ENCODE measurements around the gene MSGN1.
"Not testable (repeated sequence)": the region's sequence is repeated elsewhere in the genome, so short reads cannot be mapped to it uniquely, and the experiment has no call there.

GRCh38 chr2:17823646-17824045 is 7.4 kb downstream of the MSGN1 start:
- TF ChIP-seq CTCF (IDR thresholded peaks at IDR 0.05); POLR2A (IDR thresholded peaks at IDR 0.05); POLR2AphosphoS5 (IDR thresholded peaks at IDR 0.05; ENCODE audit: insufficient read depth in 1 of 2, low read depth in 1 of 2): not testable (repeated sequence)
